GM12878 (cell line): ENCODE measurements around the gene GMIP. TPM values are rescaled to one million over a fixed set of nuclear protein-coding genes. Genes with fewer than 3 reads are reported as not detected.

Source experiments
- ATAC-seq: fragments of 200-7000 bp; cut with Tn5 transposase; 3 replicates; pipeline ENCODE4 v1.9.1; 2020; ENCODE audit warnings: mild to moderate bottlenecking, moderate library complexity
- BruUV-seq: library from RNA; stranded (reverse); fragments of 400-500 nt; replicated peaks from 2 replicates; lab custom pipeline; 2021; lab: Mats Ljungman, UMichigan
- CTCF ChIA-PET: fragments of 300-600 bp; sonication (Branson Sonifier 250); formaldehyde crosslinking; extraction: SDS; loops from one replicate; lab custom pipeline; 2021; ENCODE audit warnings: inconsistent platforms; lab: Yijun Ruan, JAX
- POLR2A ChIA-PET: fragments of 350-600 bp; formaldehyde crosslinking; extraction: SDS; loops from one replicate; lab custom pipeline; 2021; ENCODE audit warnings: inconsistent platforms; lab: Charles Lee
- RAD21 ChIA-PET: fragments of 300-600 bp; sonication (Branson Sonifier 250); formaldehyde crosslinking; loops from one replicate; lab custom pipeline; 2023; ENCODE audit warnings: antibody characterized with exemption; ENCODE audit not compliant: unreplicated experiment; lab: Charles Lee
- SMC1A ChIA-PET: fragments of 300-600 bp; sonication (Branson Sonifier 250); formaldehyde crosslinking; loops from one replicate; lab custom pipeline; 2023; ENCODE audit not compliant: unreplicated experiment, uncharacterized antibody; lab: Charles Lee
- DNase-seq: peaks from one replicate; pipeline ENCODE4 v3.0.0-alpha.2; 2011; ENCODE audit warnings: low read depth, low spot score
- FAIRE-seq: peaks from 3 replicates; lab custom pipeline; 2011; peaks lifted over from hg19 to GRCh38; lab: Jason Lieb, UNC
- H2AFZ ChIP-seq: 2 replicates; pipeline ENCODE4 v1.6.0; 2011; ENCODE audit warnings: low read depth, low read length, control low read depth; ENCODE audit not compliant: control insufficient read depth
- H3K27ac ChIP-seq: 2 replicates; pipeline ENCODE4 v1.5.1; 2011; ENCODE audit warnings: control low read depth; ENCODE audit not compliant: control insufficient read depth, insufficient read depth
- H3K27me3 ChIP-seq, 2 experiments: replicated peaks in 1 of 2; 2 replicates each; pipeline versions ENCODE4 v1.6.0 to v1.6.1; 2011; ENCODE audit warnings: low read length in 1 of 2; ENCODE audit not compliant: control insufficient read depth in 2 of 2, insufficient read depth in 2 of 2
- H3K36me3 ChIP-seq, 2 experiments: 2 replicates each; pipeline ENCODE4 v1.5.1; 2011; ENCODE audit warnings: low read length in 1 of 2; ENCODE audit not compliant: control insufficient read depth in 2 of 2, insufficient read depth in 2 of 2
- H3K4me1 ChIP-seq: 2 replicates; pipeline ENCODE4 v1.6.1; 2011; ENCODE audit warnings: mild to moderate bottlenecking, low read length, moderate library complexity, mixed read lengths; ENCODE audit not compliant: control insufficient read depth, insufficient read depth
- H3K4me2 ChIP-seq: 2 replicates; pipeline ENCODE4 v1.6.0; 2011; ENCODE audit warnings: control low read depth; ENCODE audit not compliant: control insufficient read depth, insufficient read depth
- H3K4me3 ChIP-seq: fragments of 200-600 bp; sonication (generic); 2 replicates; pipeline ENCODE4 v1.5.1; 2016
- H3K79me2 ChIP-seq: 2 replicates; pipeline ENCODE4 v1.6.0; 2011; ENCODE audit warnings: low read length; ENCODE audit not compliant: control insufficient read depth, insufficient read depth
- H3K9ac ChIP-seq: 2 replicates; pipeline ENCODE4 v1.8.0; 2011; ENCODE audit warnings: low read length, control low read depth, mixed read lengths; ENCODE audit not compliant: control insufficient read depth, insufficient read depth
- H3K9me3 ChIP-seq: replicated peaks from 3 replicates; pipeline ENCODE4 v1.5.1; 2011; ENCODE audit warnings: mild to moderate bottlenecking, low read length; ENCODE audit not compliant: control insufficient read depth, insufficient read depth
- H4K20me1 ChIP-seq: 2 replicates; pipeline ENCODE4 v1.6.0; 2011; ENCODE audit not compliant: control insufficient read depth, insufficient read depth
- IKZF1 ChIP-seq: fragments of 450-650 bp; conservative IDR thresholded peaks from 2 replicates; pipeline ENCODE4 v1.6.1; 2017; ENCODE audit warnings: antibody characterized with exemption, mild to moderate bottlenecking
- IRF4 ChIP-seq: IDR thresholded peaks from 2 replicates; pipeline ENCODE4 v1.6.1; 2011; ENCODE audit warnings: low read depth, low read length
- JUNB ChIP-seq: IDR thresholded peaks from 2 replicates; pipeline ENCODE4 v1.6.1; 2016; ENCODE audit warnings: antibody characterized with exemption, mild to moderate bottlenecking
- MTA2 ChIP-seq: fragments of 450-650 bp; IDR thresholded peaks from 2 replicates; pipeline ENCODE4 v1.6.1; 2016; ENCODE audit warnings: low read depth, mild to moderate bottlenecking, moderate library complexity
- MXI1 ChIP-seq: fragments of 150-350 bp; IDR thresholded peaks from 2 replicates; pipeline ENCODE4 v1.6.1; 2011; ENCODE audit warnings: low read depth, mild to moderate bottlenecking, inconsistent platforms, low read length, improper control_type of control experiment
- MYC ChIP-seq: IDR thresholded peaks from 2 replicates; pipeline ENCODE4 v1.6.1; 2011; ENCODE audit warnings: mild to moderate bottlenecking, low read length, moderate library complexity, inconsistent platforms; ENCODE audit not compliant: insufficient read depth, insufficient replicate concordance, insufficient read length, severe bottlenecking
- SMAD1 ChIP-seq: fragments of 450-650 bp; IDR thresholded peaks from 2 replicates; pipeline ENCODE4 v1.6.1; 2018; ENCODE audit warnings: mild to moderate bottlenecking, low read depth; ENCODE audit not compliant: partially characterized antibody
- SPI1 ChIP-seq: IDR thresholded peaks from 2 replicates; pipeline ENCODE4 v1.6.1; 2011; ENCODE audit warnings: low read depth, mild to moderate bottlenecking, low read length, moderate library complexity, borderline replicate concordance; ENCODE audit not compliant: insufficient read depth
- STAT1 ChIP-seq: fragments of 450-650 bp; conservative IDR thresholded peaks from 2 replicates; pipeline ENCODE4 v1.6.1; 2014; ENCODE audit warnings: antibody characterized with exemption, mild to moderate bottlenecking
- SUPT20H ChIP-seq: IDR thresholded peaks from 2 replicates; pipeline ENCODE4 v1.6.1; 2011; ENCODE audit warnings: low read depth, mild to moderate bottlenecking, low read length, moderate library complexity, borderline replicate concordance; ENCODE audit not compliant: control insufficient read depth
- ZNF207 ChIP-seq: fragments of 450-650 bp; IDR thresholded peaks from 2 replicates; pipeline ENCODE4 v1.6.1; 2014; ENCODE audit warnings: antibody characterized with exemption, mild to moderate bottlenecking, borderline replicate concordance
- ZNF622 ChIP-seq: fragments of 450-650 bp; IDR thresholded peaks from 2 replicates; pipeline ENCODE4 v1.6.1; 2017; ENCODE audit warnings: mild to moderate bottlenecking, inconsistent platforms
- WGBS: methylation state at CpG from one replicate; pipeline ENCODE4 v1.1.6; 2016; ENCODE audit warnings: low lambda C conversion rate; ENCODE audit not compliant: insufficient replicate concordance, insufficient coverage; ENCODE audit errors: missing lambda C conversion rate; 5-methylcytosine and 5-hydroxymethylcytosine counted together
- in situ Hi-C: fragments of 300-500 bp; cut with MboI; formaldehyde crosslinking; loops from 9 replicates; pipeline ENCODE4 v1.14.3; 2018; ENCODE audit warnings: mixed read lengths
- intact Hi-C: fragments of 100-400 bp; cut with micrococcal nuclease; formaldehyde crosslinking; loops from one replicate; pipeline ENCODE4 v1.14.2; 2022; ENCODE audit not compliant: unreplicated experiment
- polyA plus RNA-seq, 11 experiments: library from polyadenylated mRNA; depleted of rRNA in 4 of 11; unstranded in 6 of 11; stranded (reverse) in 5 of 11; fragments of >200 nt; fragmentation: Nextera tagmentation in 4 of 11; fragmentation: Illumina TruSeq in 1 of 11; extraction: Ambion mirVana in 4 of 11; extraction: Trizol in 1 of 11; gene quantifications; 1 replicate in 1 of 11; 2 replicates in 10 of 11; pipeline versions ENCODE4 v1.2.1 to v1.2.3, GENCODE V29; 2011 to 2016; ENCODE audit warnings: inconsistent platforms in 2 of 11, missing spikeins in 2 of 11, low read depth in 1 of 11
- total RNA-seq, 4 experiments: library from RNA; depleted of rRNA in 3 of 4; stranded (reverse); fragments of >200 nt in 3 of 4; fragmentation: Illumina TruSeq in 1 of 4; extraction: Trizol in 1 of 4; gene quantifications; 2 replicates each; pipeline versions ENCODE4 v1.2.1 to v1.2.3, GENCODE V29; 2013 to 2021
- TF ChIP-seq, protein P1 (sequence below), 3 experiments: IDR thresholded peaks in 2 of 3; conservative IDR thresholded peaks in 1 of 3; 2 replicates each; pipeline ENCODE4 v1.5.1; 2011; ENCODE audit warnings: low read depth in 3 of 3, low read length in 3 of 3, mild to moderate bottlenecking in 3 of 3, control low read depth in 2 of 3, moderate library complexity in 2 of 3, inconsistent platforms in 1 of 3, mixed read lengths in 1 of 3; ENCODE audit not compliant: control insufficient read depth in 2 of 3, insufficient read depth in 1 of 3; ENCODE audit errors: extremely low read depth in 1 of 3
- TF ChIP-seq, protein P2 (sequence below): fragments of 150-350 bp; IDR thresholded peaks from 2 replicates; pipeline ENCODE4 v1.6.1; 2016; ENCODE audit warnings: low read depth, low read length
- TF ChIP-seq, protein P3 (sequence below): fragments of 450-650 bp; IDR thresholded peaks from 2 replicates; pipeline ENCODE4 v1.6.1; 2017; ENCODE audit warnings: mild to moderate bottlenecking

GMIP gene
- total and polyA plus RNA-seq, 10 of the 15 experiments (the other 5 are each of a cell fraction or from before 2014, with no cell fraction given), result 1.5 to 63.5 (median 22.3) TPM

DNA sequence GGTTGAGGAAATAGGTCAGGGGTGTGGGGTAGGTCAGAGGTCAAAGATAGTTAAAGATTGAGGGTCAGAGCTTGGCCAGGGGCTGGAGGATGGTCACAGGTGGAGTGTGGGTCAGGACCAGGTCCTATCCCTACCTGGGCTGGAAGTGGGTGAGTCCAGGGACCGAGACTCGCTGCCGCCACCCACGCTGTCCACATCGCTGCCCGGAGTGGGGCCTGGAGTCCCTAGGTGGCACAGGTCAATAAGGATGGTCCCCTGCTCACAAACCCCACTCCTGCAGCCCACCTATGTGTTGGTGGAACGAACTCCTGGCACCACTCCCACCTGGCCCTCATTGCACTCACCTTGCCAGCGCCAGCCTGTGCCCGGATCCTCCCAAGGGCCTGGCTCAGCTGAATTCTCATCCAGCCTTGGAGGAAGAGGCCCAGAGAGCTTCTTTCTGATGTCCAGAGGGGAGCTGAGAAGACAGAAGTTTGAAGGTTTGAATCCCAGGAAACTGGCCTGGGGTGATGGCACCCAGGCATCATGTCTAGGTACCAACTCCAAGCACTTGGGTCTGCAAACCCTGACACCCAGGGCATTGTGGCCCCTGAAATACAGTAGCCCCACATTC, 6.8 kb downstream of the GMIP start:
- no peaks in the 10 kb centered on the region for H3K9me3 ChIP-seq
- H3K79me2 ChIP-seq, result peaks cover 2% of the 10 kb centered on the region
- 100% methylated on average over 8 of the region's 9 CpGs for WGBS
- H3K4me2 ChIP-seq, result no peak overlapping the region
- peaks cover 30 to 33% of the 10 kb centered on the region in 2 experiments for H3K36me3 ChIP-seq
- SMC1A ChIA-PET, result no interaction called here
- ATAC-seq (no peak), FAIRE-seq (no peak), DNase-seq (no peak)
- POLR2A ChIA-PET, result interaction anchor here (0.6 to 1.2 kb wide), 2 partner anchors 19 to 58 kb away, joined by 3 read pairs; no protein-coding TSS in a partner anchor
- no peak overlapping the region for H3K4me3 ChIP-seq
- H3K27ac ChIP-seq, result no peak overlapping the region
- no peaks in the 10 kb centered on the region; the same call in 1 of the 2 replicates for H4K20me1 ChIP-seq
- RAD21 ChIA-PET, result no interaction called here
- intact Hi-C loops (no loop called here), in situ Hi-C loops (no loop called here)
- no peak overlapping the region for H2AFZ ChIP-seq
- BruUV-seq, result no TSS peak
- CTCF ChIA-PET, result no interaction called here
- no peaks in the 10 kb centered on the region for H3K27me3 ChIP-seq
- H3K4me1 ChIP-seq, result no peaks in the 10 kb centered on the region; the same call in 1 of the 2 replicates
- no peak overlapping the region for H3K9ac ChIP-seq
- TF ChIP-seq ZNF207 (no peak), MTA2 (no peak), MXI1 (no peak), IRF4 (no peak), SUPT20H (no peak), SMAD1 (no peak), MYC (no peak), JUNB (no peak), IKZF1 (no peak), SPI1 (no peak), ZNF622 (no peak), STAT1 (no peak)
- TF ChIP-seq, protein P1, sequence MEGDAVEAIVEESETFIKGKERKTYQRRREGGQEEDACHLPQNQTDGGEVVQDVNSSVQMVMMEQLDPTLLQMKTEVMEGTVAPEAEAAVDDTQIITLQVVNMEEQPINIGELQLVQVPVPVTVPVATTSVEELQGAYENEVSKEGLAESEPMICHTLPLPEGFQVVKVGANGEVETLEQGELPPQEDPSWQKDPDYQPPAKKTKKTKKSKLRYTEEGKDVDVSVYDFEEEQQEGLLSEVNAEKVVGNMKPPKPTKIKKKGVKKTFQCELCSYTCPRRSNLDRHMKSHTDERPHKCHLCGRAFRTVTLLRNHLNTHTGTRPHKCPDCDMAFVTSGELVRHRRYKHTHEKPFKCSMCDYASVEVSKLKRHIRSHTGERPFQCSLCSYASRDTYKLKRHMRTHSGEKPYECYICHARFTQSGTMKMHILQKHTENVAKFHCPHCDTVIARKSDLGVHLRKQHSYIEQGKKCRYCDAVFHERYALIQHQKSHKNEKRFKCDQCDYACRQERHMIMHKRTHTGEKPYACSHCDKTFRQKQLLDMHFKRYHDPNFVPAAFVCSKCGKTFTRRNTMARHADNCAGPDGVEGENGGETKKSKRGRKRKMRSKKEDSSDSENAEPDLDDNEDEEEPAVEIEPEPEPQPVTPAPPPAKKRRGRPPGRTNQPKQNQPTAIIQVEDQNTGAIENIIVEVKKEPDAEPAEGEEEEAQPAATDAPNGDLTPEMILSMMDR (IDR thresholded peaks at IDR 0.05 in 2 of 3, conservative IDR thresholded peaks at IDR 0.05 in 1 of 3; ENCODE audit: control insufficient read depth in 2 of 3, extremely low read depth in 1 of 3, insufficient read depth in 1 of 3, low read depth in 3 of 3, low read length in 3 of 3), result no peak
- TF ChIP-seq, protein P2, sequence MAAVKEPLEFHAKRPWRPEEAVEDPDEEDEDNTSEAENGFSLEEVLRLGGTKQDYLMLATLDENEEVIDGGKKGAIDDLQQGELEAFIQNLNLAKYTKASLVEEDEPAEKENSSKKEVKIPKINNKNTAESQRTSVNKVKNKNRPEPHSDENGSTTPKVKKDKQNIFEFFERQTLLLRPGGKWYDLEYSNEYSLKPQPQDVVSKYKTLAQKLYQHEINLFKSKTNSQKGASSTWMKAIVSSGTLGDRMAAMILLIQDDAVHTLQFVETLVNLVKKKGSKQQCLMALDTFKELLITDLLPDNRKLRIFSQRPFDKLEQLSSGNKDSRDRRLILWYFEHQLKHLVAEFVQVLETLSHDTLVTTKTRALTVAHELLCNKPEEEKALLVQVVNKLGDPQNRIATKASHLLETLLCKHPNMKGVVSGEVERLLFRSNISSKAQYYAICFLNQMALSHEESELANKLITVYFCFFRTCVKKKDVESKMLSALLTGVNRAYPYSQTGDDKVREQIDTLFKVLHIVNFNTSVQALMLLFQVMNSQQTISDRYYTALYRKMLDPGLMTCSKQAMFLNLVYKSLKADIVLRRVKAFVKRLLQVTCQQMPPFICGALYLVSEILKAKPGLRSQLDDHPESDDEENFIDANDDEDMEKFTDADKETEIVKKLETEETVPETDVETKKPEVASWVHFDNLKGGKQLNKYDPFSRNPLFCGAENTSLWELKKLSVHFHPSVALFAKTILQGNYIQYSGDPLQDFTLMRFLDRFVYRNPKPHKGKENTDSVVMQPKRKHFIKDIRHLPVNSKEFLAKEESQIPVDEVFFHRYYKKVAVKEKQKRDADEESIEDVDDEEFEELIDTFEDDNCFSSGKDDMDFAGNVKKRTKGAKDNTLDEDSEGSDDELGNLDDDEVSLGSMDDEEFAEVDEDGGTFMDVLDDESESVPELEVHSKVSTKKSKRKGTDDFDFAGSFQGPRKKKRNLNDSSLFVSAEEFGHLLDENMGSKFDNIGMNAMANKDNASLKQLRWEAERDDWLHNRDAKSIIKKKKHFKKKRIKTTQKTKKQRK, result no peak
- TF ChIP-seq, protein P3, sequence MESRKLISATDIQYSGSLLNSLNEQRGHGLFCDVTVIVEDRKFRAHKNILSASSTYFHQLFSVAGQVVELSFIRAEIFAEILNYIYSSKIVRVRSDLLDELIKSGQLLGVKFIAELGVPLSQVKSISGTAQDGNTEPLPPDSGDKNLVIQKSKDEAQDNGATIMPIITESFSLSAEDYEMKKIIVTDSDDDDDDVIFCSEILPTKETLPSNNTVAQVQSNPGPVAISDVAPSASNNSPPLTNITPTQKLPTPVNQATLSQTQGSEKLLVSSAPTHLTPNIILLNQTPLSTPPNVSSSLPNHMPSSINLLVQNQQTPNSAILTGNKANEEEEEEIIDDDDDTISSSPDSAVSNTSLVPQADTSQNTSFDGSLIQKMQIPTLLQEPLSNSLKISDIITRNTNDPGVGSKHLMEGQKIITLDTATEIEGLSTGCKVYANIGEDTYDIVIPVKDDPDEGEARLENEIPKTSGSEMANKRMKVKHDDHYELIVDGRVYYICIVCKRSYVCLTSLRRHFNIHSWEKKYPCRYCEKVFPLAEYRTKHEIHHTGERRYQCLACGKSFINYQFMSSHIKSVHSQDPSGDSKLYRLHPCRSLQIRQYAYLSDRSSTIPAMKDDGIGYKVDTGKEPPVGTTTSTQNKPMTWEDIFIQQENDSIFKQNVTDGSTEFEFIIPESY, result no peak
